HG03025 (cell line): ENCODE data around the gene AADAT.

Experiments
- ATAC-seq: cut with Tn5 transposase; IDR thresholded peaks from one replicate; pipeline ENCODE4 v1.9.1; 2021; ENCODE audit warnings: mild to moderate bottlenecking, moderate library complexity; ENCODE audit not compliant: unreplicated experiment, low FRiP score

The AADAT gene

DNA sequence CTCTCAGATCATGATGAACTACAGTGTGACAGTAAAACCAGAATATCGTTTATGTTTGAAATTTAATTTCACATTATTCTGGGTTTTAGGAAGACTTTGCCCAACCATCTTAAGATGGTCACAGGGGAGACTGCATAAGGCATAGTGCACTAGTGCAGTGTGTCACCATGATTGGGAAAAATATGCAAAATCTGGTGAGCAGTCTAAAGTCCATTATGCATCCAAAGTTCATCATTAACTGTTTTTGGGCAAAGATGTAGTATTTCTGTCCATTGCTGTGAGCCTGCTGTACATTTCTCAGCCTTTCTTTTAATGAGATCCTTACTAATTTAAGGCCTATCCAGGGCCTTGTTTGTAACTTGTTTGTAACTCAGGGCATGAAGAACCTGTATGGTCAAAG lies 52.3 kb downstream of the AADAT start:
- ATAC-seq = no peak

DNA sequence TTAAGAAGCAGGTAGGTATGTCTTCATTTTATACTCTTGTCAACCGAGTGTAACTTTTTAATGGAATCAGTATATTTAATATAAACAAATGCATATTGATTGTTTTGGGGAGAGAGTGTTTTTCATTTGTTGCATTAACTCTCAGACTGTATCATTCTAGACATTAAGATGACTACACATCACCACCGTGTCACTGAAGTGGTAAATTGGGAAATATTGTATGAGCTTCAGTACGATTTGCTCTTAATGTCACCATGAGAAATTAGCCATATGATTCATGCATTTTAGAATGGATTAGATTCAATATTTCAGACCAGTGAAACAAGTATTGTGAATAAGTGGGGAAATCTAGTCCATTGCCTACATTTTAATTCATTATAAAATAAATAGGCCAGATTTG lies 53.9 kb downstream of the AADAT start:
- ATAC-seq = no peak

- no peak for ATAC-seq
Measured at GRCh38 chr4:170035231-170035630, 54.5 kb downstream of the AADAT start.

DNA sequence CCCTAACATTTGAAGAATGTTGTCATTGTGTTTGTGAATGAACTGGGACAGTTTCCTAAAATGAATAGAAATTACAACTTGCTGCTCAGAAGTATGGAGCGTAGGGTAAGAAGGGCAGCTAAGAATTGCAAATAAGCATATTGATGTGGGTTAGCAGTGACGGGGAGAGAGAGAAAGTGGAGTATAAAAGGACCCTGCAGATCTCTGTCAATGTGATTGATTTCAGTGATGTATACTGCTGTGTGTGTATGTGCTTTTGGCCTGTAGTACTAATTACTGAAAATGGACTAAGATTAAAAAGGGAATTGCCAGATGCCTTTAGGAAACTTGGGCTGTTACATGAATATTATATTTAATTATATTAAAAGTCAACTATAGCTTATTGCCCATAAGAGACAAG lies 55.8 kb downstream of the AADAT start:
- no peak for ATAC-seq

DNA sequence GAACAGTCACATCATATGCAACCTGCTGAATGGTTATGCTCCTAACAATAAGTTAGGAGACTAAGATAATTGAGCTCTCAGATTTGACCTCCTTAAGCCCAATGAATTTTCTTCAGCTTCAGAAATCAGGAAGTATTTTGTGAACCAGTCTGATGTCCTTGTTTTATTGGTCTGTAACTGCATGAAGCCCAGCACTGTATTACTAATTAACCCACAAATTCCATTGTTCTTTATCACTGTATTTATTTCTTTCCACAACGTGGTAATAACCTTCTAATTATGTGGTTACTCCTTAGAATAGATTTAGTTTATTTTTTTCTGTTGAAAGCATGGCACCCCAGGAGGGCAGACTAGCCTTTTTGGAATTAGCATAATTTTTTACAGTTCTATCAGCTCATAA lies 59.6 kb downstream of the AADAT start:
- ATAC-seq = no peak

DNA sequence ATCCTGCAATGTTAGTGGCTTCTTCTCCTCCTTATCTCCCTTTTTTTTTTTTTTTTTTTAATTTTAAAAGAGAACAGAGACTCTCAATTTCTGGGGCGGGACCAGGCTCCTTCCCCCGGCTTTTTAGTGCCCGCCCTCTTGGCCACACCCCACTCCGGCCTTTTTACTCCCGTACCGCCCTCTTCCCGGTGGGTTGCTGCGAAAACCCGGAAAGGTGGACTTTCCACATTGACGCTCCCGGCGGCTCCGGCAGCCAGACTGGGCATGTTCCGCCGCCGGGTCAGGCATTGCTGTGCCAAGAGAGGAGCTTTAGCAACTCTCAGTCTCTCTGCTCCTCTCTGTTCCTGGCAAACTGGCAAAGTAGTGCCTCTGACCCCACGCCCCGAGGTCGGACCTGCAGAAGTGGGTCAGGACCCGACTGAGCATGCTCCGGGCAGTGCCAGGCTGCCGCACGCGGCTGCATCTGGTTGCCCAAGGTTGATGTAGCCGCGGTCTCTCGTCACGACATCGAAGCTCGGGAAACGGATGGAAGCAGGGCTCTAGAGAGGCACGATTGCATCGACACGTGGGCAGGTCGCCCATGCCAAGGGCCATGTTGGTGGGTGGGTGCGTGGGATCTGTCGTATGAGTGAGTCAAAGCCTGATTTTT lies 62.5 kb downstream of the AADAT start:
- ATAC-seq = peak; percentile 74

GRCh38 chr4:170026253-170027021 lies 63.3 kb downstream of the AADAT start, which contains the start of gene MFAP3L:
MFAP3L (minus strand) TSS chr4:170026395; CDS start chr4:170005877, 20,518 bp downstream.
- ATAC-seq = peak; percentile 82

- no peak for ATAC-seq
Measured at GRCh38 chr4:170025523-170026252, 64.1 kb downstream of the AADAT start.

DNA sequence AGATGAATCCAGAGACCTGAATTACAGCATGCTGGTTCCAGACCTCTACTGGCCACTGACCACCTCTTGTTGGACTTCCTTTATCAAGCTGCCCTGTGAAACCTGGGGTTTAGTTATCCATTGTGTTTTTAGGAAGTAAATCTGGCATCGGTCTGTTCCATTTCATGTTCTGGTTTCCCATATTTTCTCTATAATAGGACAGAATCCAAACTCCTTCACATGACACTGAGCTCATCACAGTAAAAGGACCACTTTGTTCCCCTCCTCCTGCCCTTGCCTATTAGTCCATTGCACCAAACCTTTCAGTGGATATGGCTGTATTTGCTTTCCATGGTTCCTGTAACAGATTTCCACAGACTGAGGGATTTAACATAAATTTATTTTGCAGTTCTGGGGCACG lies 67.5 kb downstream of the AADAT start:
- ATAC-seq = no peak

- ATAC-seq = no peak
Measured at GRCh38 chr4:170017252-170017651, 72.5 kb downstream of the AADAT start.

GRCh38 chr4:170015285-170015684 lies 74.5 kb downstream of the AADAT start:
- ATAC-seq = no peak

- ATAC-seq = no peak
Measured at GRCh38 chr4:170014359-170015011, 75.3 kb downstream of the AADAT start.

DNA sequence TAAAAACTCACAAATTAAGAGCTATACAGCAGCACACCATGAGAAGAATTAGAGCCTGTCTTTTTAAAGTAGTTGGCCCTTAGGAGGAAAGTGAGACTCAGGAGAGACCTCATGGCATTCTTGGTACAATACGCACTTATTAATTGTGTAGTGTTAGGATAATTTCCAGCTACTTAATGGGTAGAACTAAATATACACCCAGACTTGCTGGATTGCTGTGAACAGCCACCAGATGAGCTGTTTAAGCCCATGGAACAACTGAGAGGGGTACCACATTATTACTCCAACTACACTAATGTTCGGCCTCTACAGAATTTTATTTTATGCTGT lies 77.2 kb downstream of the AADAT start:
- no peak for ATAC-seq

DNA sequence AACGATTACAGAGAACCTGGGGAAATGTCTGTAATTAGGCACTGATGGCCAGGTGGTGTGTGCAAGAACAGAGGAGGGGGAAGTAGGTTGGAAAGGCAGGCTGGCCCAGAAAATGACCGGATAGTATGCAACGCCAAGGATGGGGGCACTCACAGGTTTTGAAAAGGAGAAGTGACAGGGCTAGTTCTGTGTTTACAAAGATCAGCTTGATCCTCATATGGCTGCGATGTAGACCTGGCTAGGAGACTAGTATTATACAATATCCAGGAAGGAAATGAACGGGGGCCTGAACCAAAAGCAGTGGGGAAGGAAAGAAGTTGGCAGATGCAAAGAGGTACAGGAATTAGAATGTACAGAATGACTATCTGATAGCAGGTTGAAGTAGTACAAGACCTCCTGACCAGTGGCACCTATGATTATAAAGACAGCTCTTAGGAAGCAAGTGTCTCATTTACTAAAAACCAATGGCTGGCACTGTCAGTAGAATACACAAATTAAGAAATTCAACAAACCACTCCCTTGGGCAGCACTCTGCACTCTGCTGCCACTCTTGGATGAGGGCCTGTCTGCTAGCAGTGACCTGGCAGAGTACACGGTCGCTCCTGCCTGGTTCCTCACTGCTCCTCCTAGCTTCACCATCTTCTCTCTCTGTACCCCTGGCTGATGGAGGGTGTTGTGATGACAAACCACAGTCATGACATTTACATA lies 77.7 kb downstream of the AADAT start:
- no peak for ATAC-seq
